NT2/D1 (cell line): ENCODE results near the gene TBC1D24.

Experiments used
- SUZ12 ChIP-seq: IDR thresholded peaks from 2 replicates; pipeline ENCODE4 v1.6.1; 2011; ENCODE audit not compliant: insufficient read length, insufficient read depth; ENCODE audit errors: extremely low read depth
- YY1 ChIP-seq: IDR thresholded peaks from 2 replicates; pipeline ENCODE4 v1.6.1; 2011; ENCODE audit not compliant: insufficient read length, insufficient read depth
- ZNF274 ChIP-seq: IDR thresholded peaks from 2 replicates; pipeline ENCODE4 v1.6.1; 2011; ENCODE audit warnings: mild to moderate bottlenecking, low read depth, low read length

DNA sequence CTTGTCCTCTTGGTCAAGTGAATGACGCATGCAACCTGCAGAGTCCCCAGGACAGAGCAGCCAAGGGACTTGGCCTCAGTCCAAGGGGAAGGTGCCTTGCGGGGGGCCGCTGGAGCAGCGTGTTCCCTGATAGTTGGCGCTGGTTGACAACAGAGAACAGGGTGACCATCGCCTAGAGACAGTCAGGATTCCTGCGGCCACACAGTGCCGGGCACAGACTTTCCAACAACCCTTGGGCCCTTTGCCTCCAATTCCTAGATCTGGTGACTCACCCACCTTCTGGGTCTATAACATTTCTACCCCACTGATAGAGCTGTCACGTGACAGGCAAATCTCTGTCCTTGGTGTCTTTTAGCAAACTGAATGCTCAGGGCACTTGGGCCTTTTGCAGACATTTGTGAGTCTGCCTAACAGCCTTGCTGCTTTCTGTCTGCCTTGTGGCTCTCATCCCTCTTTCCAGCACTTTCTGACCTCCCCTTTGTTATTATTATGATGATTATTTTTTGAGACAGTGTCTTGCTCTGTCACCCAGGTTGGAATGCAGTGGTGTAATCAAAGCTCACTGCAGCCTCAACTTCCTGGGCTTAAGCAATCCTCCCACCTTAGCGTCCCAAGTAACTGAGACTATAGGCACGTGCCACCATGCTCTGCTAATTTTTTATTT lies 26.9 kb upstream of the TBC1D24 start:
- no peak for TF ChIP-seq ZNF274
- no peak for TF ChIP-seq SUZ12
- TF ChIP-seq YY1 = no peak
